ENCODE measurements around the gene LRP1-AS. TPM values are rescaled to one million over a fixed set of nuclear protein-coding genes. Genes with fewer than 3 reads are reported as not detected.

The LRP1-AS gene
- total RNA-seq, 2 donors from 2014 or later, result not detected

- WGBS, result 44% methylated on average over 4 of the region's 4 CpGs
- Histone ChIP-seq H3K36me3 (peaks cover 0 to 12% of the 10 kb centered on the region in 2 donors), H3K4me3 (no peak overlapping the region), H3K27ac (peak overlapping the region; percentile 64 to 76), H3K27me3 (replicated peaks; ENCODE audit: insufficient read depth) (no peaks in the 10 kb centered on the region), H3K9me3 (no peaks in the 10 kb centered on the region), H3K4me1 (replicated peaks) (peaks cover 4% of the 10 kb centered on the region)
- DNase-seq (ENCODE audit: low spot score), result no peak
- TF ChIP-seq POLR2A (IDR thresholded peaks at IDR 0.05), result no peak
- TF ChIP-seq CTCF (IDR thresholded peaks at IDR 0.05), result no peak
- TF ChIP-seq POLR2AphosphoS5 (IDR thresholded peaks at IDR 0.05), result peak; percentile 37
- intact Hi-C loops (cut with DNase I), result no loop called here
These were observed 5.2 kb upstream of the LRP1-AS start for GRCh38 chr12:57152639-57153038.

DNA sequence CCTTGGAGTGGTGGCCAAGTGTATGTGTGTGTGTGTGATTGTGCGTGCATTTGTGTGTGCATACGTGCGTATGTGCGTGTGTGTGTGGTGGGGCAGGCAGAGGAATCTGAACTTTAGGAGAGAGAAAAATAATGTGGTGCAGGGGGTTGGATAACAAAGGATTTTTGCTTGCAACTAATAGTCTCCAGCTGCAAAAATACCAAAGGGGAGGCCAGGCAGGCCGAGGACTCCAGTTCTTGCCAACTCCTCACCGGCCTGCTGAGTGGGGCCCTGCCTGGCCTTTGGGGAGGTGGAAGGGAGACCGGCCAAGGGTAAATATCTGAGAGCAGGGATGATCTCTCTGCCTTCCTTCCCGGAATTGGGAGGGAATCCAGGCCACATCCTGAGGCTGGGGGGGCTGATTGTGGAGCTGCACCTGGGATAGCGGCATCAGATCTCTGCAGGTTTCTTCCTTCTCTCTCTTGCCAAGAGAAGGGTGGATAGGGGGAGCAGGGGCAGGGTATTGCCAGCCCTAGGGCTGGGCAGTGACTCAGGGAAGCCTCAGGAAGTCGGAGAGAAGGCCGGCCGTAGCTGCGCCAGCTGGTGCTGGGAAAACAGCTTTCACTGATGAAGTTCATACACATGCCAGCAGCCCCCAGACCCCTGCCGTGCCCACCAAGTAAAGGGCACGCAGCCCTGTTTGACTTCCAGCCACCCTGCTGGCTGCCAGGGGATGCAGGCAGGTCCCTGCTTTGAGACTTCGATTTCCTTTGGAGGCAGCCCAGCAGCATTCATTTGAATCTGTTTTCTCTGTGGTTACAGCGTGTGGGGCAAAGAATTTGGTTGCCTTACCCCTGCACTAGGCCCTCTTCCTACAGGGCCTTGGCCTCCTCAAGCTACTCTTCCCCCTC is 4.6 kb upstream of the LRP1-AS start:
- TF ChIP-seq POLR2AphosphoS5 (IDR thresholded peaks at IDR 0.05) (peak; percentile 58), CTCF (IDR thresholded peaks at IDR 0.05) (no peak), POLR2A (IDR thresholded peaks at IDR 0.05) (no peak)
- 30% methylated on average over 17 of the region's 17 CpGs for WGBS
- Histone ChIP-seq H3K36me3 (peaks cover 0 to 12% of the 10 kb centered on the region in 2 donors), H3K4me3 (no peak overlapping the region), H3K9me3 (no peaks in the 10 kb centered on the region), H3K27ac (peak overlapping the region; percentile 64 to 76), H3K27me3 (replicated peaks; ENCODE audit: insufficient read depth) (no peaks in the 10 kb centered on the region), H3K4me1 (replicated peaks) (peaks cover 4% of the 10 kb centered on the region)
- intact Hi-C loops (cut with DNase I), result loop anchor here (1.0 kb wide), 1 partner anchor 23 kb away; no protein-coding TSS in a partner anchor
- DNase-seq (ENCODE audit: low spot score), result peak; percentile 29

DNA sequence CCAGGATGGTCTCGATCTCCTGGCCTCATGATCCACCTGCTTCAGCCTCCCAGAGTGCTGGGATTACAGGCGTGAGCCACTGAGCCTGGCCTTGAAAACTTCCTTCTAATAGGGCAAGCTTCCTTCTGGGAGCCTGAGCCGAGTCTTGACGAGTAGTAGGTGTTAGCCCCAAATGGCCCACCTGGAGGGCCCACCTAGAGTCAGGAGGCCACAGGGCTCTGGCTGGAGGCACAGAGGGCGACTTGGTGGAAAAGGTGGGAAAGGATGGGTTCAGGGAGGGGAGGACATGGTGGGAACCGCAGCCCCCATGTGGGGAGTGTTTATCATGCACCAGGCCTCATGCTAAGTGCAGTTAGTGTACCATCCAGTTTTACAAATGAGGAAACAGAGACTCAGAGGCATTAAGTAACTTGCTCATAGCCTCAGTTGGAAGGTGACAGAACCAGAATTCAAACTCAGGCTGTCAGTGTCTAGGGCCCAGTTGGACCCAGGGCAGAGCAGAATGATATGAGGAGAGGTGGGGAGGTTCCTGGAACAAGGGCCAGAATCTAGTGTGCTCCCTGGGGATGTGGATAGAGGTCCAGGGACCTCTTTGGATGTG is 3.1 kb upstream of the LRP1-AS start:
- no peaks in the 10 kb centered on the region for H3K9me3 ChIP-seq
- H3K4me3 ChIP-seq, result no peak overlapping the region
- intact Hi-C loops (cut with DNase I), result no loop called here
- H3K36me3 ChIP-seq, result peaks cover 0 to 3% of the 10 kb centered on the region in 2 donors
- H3K4me1 ChIP-seq (replicated peaks), result peaks cover 4% of the 10 kb centered on the region
- WGBS, result 92% methylated on average over 6 of the region's 6 CpGs
- TF ChIP-seq POLR2AphosphoS5 (IDR thresholded peaks at IDR 0.05), result no peak
- no peak for TF ChIP-seq POLR2A (IDR thresholded peaks at IDR 0.05)
- no peak for TF ChIP-seq CTCF (IDR thresholded peaks at IDR 0.05)
- H3K27me3 ChIP-seq (replicated peaks; ENCODE audit: insufficient read depth), result no peaks in the 10 kb centered on the region
- DNase-seq (ENCODE audit: low spot score), result no peak
- H3K27ac ChIP-seq, result peak overlapping the region; percentile 12 to 76

DNA sequence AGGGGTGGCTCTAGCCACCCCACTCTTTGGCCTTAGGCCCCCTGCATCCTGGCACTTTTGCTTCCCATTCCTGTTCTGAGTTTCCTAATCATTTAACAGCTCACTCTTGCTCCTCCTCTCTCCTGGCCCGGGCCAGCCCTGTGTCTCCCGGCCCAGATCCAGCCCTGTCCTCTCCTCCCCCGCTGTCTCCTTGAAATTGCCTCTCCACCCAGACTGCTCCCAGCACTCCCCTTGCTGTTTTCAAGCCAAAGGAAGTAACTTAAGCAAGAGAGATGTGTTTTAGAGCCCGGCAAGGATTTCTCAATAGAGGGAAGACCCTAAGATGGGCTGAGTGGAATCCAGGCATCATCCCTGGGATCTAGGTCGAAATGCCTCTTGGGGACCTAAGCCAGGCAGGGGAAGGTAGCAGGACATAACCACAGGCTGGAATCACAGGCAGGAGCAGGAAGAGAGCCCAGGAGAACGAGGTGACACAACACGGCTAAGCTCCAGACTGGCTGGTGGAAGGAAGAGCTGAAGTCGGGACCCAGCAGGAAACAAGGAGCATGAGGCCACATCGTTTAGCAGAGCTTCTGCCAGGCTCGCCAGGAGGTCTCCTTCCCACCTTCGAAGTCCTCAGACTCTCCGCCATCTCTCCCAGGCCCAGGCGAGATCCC is 2.0 kb upstream of the LRP1-AS start:
- no peak for DNase-seq (ENCODE audit: low spot score)
- no peak overlapping the region for H3K4me3 ChIP-seq
- H3K27me3 ChIP-seq (replicated peaks; ENCODE audit: insufficient read depth), result no peaks in the 10 kb centered on the region
- 42% methylated on average over 13 of the region's 13 CpGs for WGBS
- peaks cover 4% of the 10 kb centered on the region for H3K4me1 ChIP-seq (replicated peaks)
- no peak for TF ChIP-seq POLR2A (IDR thresholded peaks at IDR 0.05)
- TF ChIP-seq CTCF (IDR thresholded peaks at IDR 0.05), result no peak
- no peak for TF ChIP-seq POLR2AphosphoS5 (IDR thresholded peaks at IDR 0.05)
- peak overlapping the region; percentile 57 to 68 for H3K27ac ChIP-seq
- intact Hi-C loops (cut with DNase I), result no loop called here
- H3K36me3 ChIP-seq, result peaks cover 0 to 10% of the 10 kb centered on the region in 2 donors
- H3K9me3 ChIP-seq, result no peaks in the 10 kb centered on the region

Data from prostate gland (tissue), 2 donors.